DOHH2 (cell line): ENCODE data around the gene INHBC.
"Not testable (repeated sequence)": the region's sequence is repeated elsewhere in the genome, so short reads cannot be mapped to it uniquely, and the experiment has no call there.

ENCODE experiments used
- H3F3A ChIP-seq: fragments of 200-600 bp; sonication (generic), shearing (Covaris generic); 2 replicates; pipeline ENCODE4 v1.6.0; 2016; ENCODE audit warnings: antibody characterized with exemption, mild to moderate bottlenecking; ENCODE audit not compliant: control insufficient read depth, insufficient read depth
- H3K27ac ChIP-seq: fragments of 200-600 bp; sonication (generic); 2 replicates; pipeline ENCODE4 v1.5.1; 2014; ENCODE audit warnings: low read depth, mild to moderate bottlenecking, low read length, moderate library complexity
- H3K27me3 ChIP-seq: fragments of 200-600 bp; sonication (generic); 2 replicates; pipeline ENCODE4 v1.6.1; 2014; ENCODE audit warnings: mild to moderate bottlenecking, low read length, mixed read lengths; ENCODE audit not compliant: control insufficient read depth
- H3K36me3 ChIP-seq: fragments of 200-600 bp; sonication (generic); 2 replicates; pipeline ENCODE4 v1.6.1; 2014; ENCODE audit warnings: mild to moderate bottlenecking, low read length, moderate library complexity, mixed read lengths; ENCODE audit not compliant: control insufficient read depth
- H3K4me1 ChIP-seq: fragments of 200-600 bp; sonication (generic); 2 replicates; pipeline ENCODE4 v1.6.1; 2014; ENCODE audit warnings: mild to moderate bottlenecking, low read length, mixed read lengths; ENCODE audit not compliant: control insufficient read depth
- H3K4me2 ChIP-seq: fragments of 200-600 bp; sonication (generic); 2 replicates; pipeline ENCODE4 v1.6.0; 2014; ENCODE audit warnings: mild to moderate bottlenecking, low read length, moderate library complexity
- H3K4me3 ChIP-seq: fragments of 200-600 bp; sonication (generic); 2 replicates; pipeline ENCODE4 v1.5.1; 2014; ENCODE audit warnings: mild to moderate bottlenecking, low read length, mixed read lengths
- H3K79me2 ChIP-seq: fragments of 200-600 bp; sonication (generic); 2 replicates; pipeline ENCODE4 v1.6.1; 2014; ENCODE audit warnings: mild to moderate bottlenecking, low read length, mixed read lengths; ENCODE audit not compliant: control insufficient read depth
- H3K9me2 ChIP-seq: fragments of 200-600 bp; sonication (generic); replicated peaks from 2 replicates; pipeline ENCODE4 v1.6.1; 2014; ENCODE audit warnings: mild to moderate bottlenecking, low read length, mixed read lengths; ENCODE audit not compliant: control insufficient read depth
- H3K9me3 ChIP-seq: fragments of 200-600 bp; sonication (generic); 2 replicates; pipeline ENCODE4 v1.6.1; 2014; ENCODE audit warnings: antibody characterized with exemption, low read length, mixed read lengths; ENCODE audit not compliant: control insufficient read depth, insufficient read depth
- H4K20me1 ChIP-seq: fragments of 200-600 bp; sonication (generic); 2 replicates; pipeline ENCODE4 v1.6.0; 2014; ENCODE audit warnings: low read depth, mild to moderate bottlenecking, antibody characterized with exemption, low read length, moderate library complexity; ENCODE audit not compliant: control insufficient read depth, insufficient read depth
- EZH2phosphoT487 ChIP-seq: fragments of 200-600 bp; sonication (generic); IDR thresholded peaks from 2 replicates; pipeline ENCODE4 v1.6.1; 2017; ENCODE audit warnings: borderline replicate concordance, mild to moderate bottlenecking, antibody characterized with exemption, low read length, moderate library complexity, mixed read lengths
- TF ChIP-seq, protein P1 (sequence below): fragments of 200-600 bp; sonication (generic); IDR thresholded peaks from one replicate; pipeline ENCODE4 v1.5.1; 2014; ENCODE audit warnings: antibody characterized with exemption, mild to moderate bottlenecking, low read depth, low read length; ENCODE audit not compliant: poor library complexity, severe bottlenecking

INHBC gene

DNA sequence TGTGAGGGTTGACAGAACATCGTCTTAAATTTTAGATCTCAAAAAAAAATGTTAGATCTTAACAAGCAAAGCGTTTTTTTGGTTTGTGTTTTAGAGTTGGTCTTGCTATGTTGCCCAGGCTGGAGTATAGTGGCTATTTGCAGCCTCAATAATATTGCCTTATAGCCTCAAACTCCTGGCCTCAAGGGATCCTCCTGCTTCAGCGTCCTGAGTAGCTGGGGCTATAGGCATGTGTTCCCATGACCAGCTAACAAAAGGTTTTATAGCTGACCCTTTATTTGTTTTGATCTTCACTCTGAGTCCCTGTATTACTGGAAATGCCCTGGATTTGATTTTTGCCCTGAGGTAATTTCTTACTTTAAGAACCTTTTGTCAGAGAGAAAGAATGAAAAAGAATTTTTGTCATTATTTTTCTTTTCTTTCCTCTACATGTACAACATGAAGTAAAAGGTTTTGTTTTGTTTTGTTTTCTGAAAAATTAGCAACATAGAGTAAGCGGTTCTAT is 5.2 kb downstream of the INHBC start:
- Histone ChIP-seq H3K27ac (no peak overlapping the region), H3K4me3 (no peak overlapping the region), H3F3A (no peaks in the 10 kb centered on the region), H4K20me1 (no peaks in the 10 kb centered on the region), H3K9me3 (no peaks in the 10 kb centered on the region), H3K36me3 (no peaks in the 10 kb centered on the region), H3K9me2 (no peaks in the 10 kb centered on the region), H3K4me1 (no peaks in the 10 kb centered on the region), H3K79me2 (no peaks in the 10 kb centered on the region), H3K4me2 (no peak overlapping the region), H3K27me3 (peaks cover 9% of the 10 kb centered on the region; the same call in 1 of the 2 replicates)
- no peak for TF ChIP-seq EZH2phosphoT487
- TF ChIP-seq, protein P1, sequence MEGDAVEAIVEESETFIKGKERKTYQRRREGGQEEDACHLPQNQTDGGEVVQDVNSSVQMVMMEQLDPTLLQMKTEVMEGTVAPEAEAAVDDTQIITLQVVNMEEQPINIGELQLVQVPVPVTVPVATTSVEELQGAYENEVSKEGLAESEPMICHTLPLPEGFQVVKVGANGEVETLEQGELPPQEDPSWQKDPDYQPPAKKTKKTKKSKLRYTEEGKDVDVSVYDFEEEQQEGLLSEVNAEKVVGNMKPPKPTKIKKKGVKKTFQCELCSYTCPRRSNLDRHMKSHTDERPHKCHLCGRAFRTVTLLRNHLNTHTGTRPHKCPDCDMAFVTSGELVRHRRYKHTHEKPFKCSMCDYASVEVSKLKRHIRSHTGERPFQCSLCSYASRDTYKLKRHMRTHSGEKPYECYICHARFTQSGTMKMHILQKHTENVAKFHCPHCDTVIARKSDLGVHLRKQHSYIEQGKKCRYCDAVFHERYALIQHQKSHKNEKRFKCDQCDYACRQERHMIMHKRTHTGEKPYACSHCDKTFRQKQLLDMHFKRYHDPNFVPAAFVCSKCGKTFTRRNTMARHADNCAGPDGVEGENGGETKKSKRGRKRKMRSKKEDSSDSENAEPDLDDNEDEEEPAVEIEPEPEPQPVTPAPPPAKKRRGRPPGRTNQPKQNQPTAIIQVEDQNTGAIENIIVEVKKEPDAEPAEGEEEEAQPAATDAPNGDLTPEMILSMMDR: no peak

DNA sequence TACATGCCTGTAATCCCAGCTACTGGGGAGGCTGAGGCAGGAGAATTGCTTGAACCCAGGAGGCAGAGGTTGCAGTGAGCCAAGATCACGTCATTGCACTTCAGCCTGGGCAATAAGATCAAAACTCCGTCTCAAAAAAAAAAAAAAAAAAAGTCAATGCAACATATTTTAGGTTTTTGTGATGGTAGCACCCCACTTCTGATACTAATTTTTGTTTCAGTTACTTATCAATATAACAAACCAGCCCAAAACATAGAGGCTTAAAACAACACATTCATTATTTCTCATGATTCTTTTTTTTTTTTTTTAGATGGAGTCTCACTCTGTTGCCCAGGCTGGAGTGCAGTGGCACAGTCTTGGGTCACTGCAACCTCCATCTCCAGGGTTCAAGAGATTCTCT is 6.8 kb downstream of the INHBC start:
- not testable (repeated sequence) for H3K36me3 ChIP-seq, H3K4me1 ChIP-seq, H3K79me2 ChIP-seq, H3K27ac ChIP-seq, H3K9me3 ChIP-seq, H3K27me3 ChIP-seq, H3K4me3 ChIP-seq, H3F3A ChIP-seq, H3K4me2 ChIP-seq, H3K9me2 ChIP-seq, H4K20me1 ChIP-seq

GRCh38 chr12:57441846-57442427 is 7.4 kb downstream of the INHBC start:
- Histone ChIP-seq H3F3A (peaks cover 5% of the 10 kb centered on the region; the same call in 1 of the 2 replicates), H3K9me3 (no peaks in the 10 kb centered on the region), H3K36me3 (no peaks in the 10 kb centered on the region), H3K4me1 (no peaks in the 10 kb centered on the region), H3K27me3 (peaks cover 9% of the 10 kb centered on the region; the same call in 1 of the 2 replicates), H3K9me2 (no peaks in the 10 kb centered on the region), H3K4me2 (no peak overlapping the region), H3K4me3 (no peak overlapping the region), H3K79me2 (no peaks in the 10 kb centered on the region), H4K20me1 (no peaks in the 10 kb centered on the region), H3K27ac (no peak overlapping the region)
- TF ChIP-seq EZH2phosphoT487: no peak
- TF ChIP-seq, protein P1: no peak

GRCh38 chr12:57444337-57444736 is 9.8 kb downstream of the INHBC start:
- H3F3A ChIP-seq, H3K4me3 ChIP-seq, H3K4me1 ChIP-seq, H3K79me2 ChIP-seq, H3K27ac ChIP-seq, H3K9me2 ChIP-seq, H4K20me1 ChIP-seq, H3K36me3 ChIP-seq, H3K9me3 ChIP-seq, H3K27me3 ChIP-seq, H3K4me2 ChIP-seq: not testable (repeated sequence)
